ENCODE data around the gene FKBP6.

- TF ChIP-seq SP1 (IDR thresholded peaks at IDR 0.05) (no peak), SUZ12 (IDR thresholded peaks at IDR 0.05) (no peak), ELF4 (IDR thresholded peaks at IDR 0.05) (no peak), PKNOX1 (IDR thresholded peaks at IDR 0.05) (no peak), FOXK2 (IDR thresholded peaks at IDR 0.05) (no peak), FOXM1 (IDR thresholded peaks at IDR 0.05; ENCODE audit: borderline replicate concordance) (no peak), LEF1 (IDR thresholded peaks at IDR 0.05; ENCODE audit: borderline replicate concordance) (no peak), ARNT (IDR thresholded peaks at IDR 0.05) (no peak), L3MBTL2 (conservative IDR thresholded peaks at IDR 0.05) (no peak)
These were observed 28.2 kb downstream of the FKBP6 start for GRCh38 chr7:73356159-73356558.

Measured in HEK293T (cell line).